Activated CD4-positive, alpha-beta T cell treated with anti-CD3 and anti-CD28 coated beads for 36 hours (primary cell): Measurements from ENCODE around the gene SPG11. TPM values are rescaled to one million over a fixed set of nuclear protein-coding genes. Genes with fewer than 3 reads are reported as not detected.
A peak's percentile ranks its signal among the peaks of the same experiment; 100 is the strongest.
"Not testable (repeated sequence)": the region's sequence is repeated elsewhere in the genome, so short reads cannot be mapped to it uniquely, and the experiment has no call there.

Experiments
- ATAC-seq: fragments of 200-7000 bp; cut with Tn5 transposase; one replicate; pipeline ENCODE4 v1.10.0; 2021; ENCODE audit warnings: mild to moderate bottlenecking, moderate library complexity
- CTCF ChIA-PET: fragments of 350-600 bp; sonication (Branson Sonifier 250); formaldehyde crosslinking; loops from one replicate; lab custom pipeline; 2021; ENCODE audit warnings: antibody characterized with exemption; lab: Charles Lee
- POLR2A ChIA-PET: fragments of 350-600 bp; sonication (Branson Sonifier 250); formaldehyde crosslinking; loops from one replicate; lab custom pipeline; 2021; ENCODE audit warnings: antibody characterized with exemption, inconsistent platforms; lab: Charles Lee
- DNase-seq: peaks from one replicate; pipeline ENCODE4 v3.0.0-alpha.2; 2020
- H3K27ac Mint-ChIP-seq: one replicate; pipeline ENCODE4 v1.8.0; 2021; ENCODE audit warnings: mixed read lengths
- H3K27me3 Mint-ChIP-seq: one replicate; pipeline ENCODE4 v1.8.0; 2021; ENCODE audit warnings: mixed read lengths
- H3K36me3 Mint-ChIP-seq: one replicate; pipeline ENCODE4 v1.8.0; 2021; ENCODE audit warnings: low read depth, mixed read lengths
- H3K4me1 Mint-ChIP-seq: one replicate; pipeline ENCODE4 v1.8.0; 2021; ENCODE audit warnings: mixed read lengths
- H3K4me3 Mint-ChIP-seq: one replicate; pipeline ENCODE4 v1.8.0; 2021; ENCODE audit warnings: mild to moderate bottlenecking, moderate library complexity, mixed read lengths
- H3K9me3 Mint-ChIP-seq: one replicate; pipeline ENCODE4 v1.8.0; 2021; ENCODE audit warnings: low read depth, mixed read lengths
- intact Hi-C, 2 experiments: fragments of 100-400 bp; cut with DNase I in 1 of 2; cut with micrococcal nuclease in 1 of 2; formaldehyde crosslinking; loops; one replicate each; pipeline versions ENCODE4 v1.14.2 to v1.15.1; 2022 to 2024; cut with DNase I, micrococcal nuclease
- total RNA-seq, 2 experiments: library from RNA; stranded (reverse); gene quantifications; one replicate each; pipeline ENCODE4 v1.2.3, GENCODE V29; 2021

The SPG11 gene
- total RNA-seq, 2 experiments from 2014 or later, result 76.2 to 88.7 TPM

DNA sequence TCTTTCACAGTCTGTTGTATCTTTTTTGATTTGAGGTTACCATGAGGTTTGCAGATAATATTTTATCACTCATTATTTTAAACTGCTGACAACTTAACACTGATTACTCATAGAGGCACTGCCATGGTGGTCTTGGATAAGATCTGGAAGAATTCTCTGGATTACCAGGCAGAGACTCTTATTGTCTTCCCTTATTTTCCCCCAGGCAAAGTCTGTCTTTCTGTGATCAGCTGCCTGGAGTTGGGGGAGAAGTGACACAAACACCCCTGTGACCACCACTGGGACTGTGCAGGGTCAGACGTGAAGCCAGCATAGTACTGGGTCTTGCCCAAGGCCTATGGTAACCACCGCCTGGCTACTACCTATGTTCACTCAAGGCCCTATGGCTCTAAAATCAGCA is 42.9 kb upstream of the SPG11 start:
- ATAC-seq (no peak), DNase-seq (no peak)
- ChIA-PET POLR2A (interaction anchor here (0.6 to 0.8 kb wide), 2 partner anchors 20 to 419 kb away, joined by 3 to 5 read pairs; no protein-coding TSS in a partner anchor), CTCF (interaction anchor here (0.6 to 3.1 kb wide), 7 partner anchors 11 to 44 kb away, joined by 3 to 16 read pairs (median 4); partner anchors contain the start of genes SPG11 and TRIM69)
- H3K4me1 Mint-ChIP-seq, result peaks cover 21% of the 10 kb centered on the region
- H3K36me3 Mint-ChIP-seq, result peaks cover 34% of the 10 kb centered on the region
- H3K9me3 Mint-ChIP-seq, result peaks cover 10% of the 10 kb centered on the region
- no peak overlapping the region for H3K27ac Mint-ChIP-seq
- intact Hi-C loops, result no loop called here
- no peaks in the 10 kb centered on the region for H3K27me3 Mint-ChIP-seq
- H3K4me3 Mint-ChIP-seq, result no peak overlapping the region

DNA sequence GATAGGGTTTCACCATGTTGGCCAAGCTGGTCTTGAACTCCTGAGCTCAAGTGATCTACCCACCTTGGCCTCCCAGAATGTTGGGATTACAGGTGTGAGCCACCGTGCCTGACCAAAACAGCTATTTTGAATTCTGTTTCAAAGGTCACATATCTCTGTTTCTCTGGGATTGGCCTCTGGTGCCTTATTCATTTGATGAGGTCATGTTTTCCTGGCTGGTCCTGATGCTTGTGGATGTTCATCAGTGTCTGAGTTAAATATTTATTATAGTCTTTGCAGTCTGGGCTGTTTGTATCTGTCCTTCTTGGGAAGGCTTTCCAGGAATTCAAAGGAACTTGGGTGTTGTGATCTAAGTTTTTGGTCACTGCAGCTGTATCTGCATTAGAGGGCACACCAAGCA is 42.5 kb upstream of the SPG11 start:
- intact Hi-C loops, result no loop called here
- peaks cover 31% of the 10 kb centered on the region for H3K36me3 Mint-ChIP-seq
- H3K4me1 Mint-ChIP-seq, result peaks cover 24% of the 10 kb centered on the region
- H3K9me3 Mint-ChIP-seq, result peaks cover 11% of the 10 kb centered on the region
- ATAC-seq (no peak), DNase-seq (no peak)
- no peak overlapping the region for H3K4me3 Mint-ChIP-seq
- H3K27ac Mint-ChIP-seq, result no peak overlapping the region
- POLR2A ChIA-PET, result no interaction called here
- no peaks in the 10 kb centered on the region for H3K27me3 Mint-ChIP-seq
- CTCF ChIA-PET, result interaction anchor here (0.6 to 3.1 kb wide), 6 partner anchors 11 to 42 kb away, joined by 3 to 16 read pairs (median 4); no protein-coding TSS in a partner anchor

DNA sequence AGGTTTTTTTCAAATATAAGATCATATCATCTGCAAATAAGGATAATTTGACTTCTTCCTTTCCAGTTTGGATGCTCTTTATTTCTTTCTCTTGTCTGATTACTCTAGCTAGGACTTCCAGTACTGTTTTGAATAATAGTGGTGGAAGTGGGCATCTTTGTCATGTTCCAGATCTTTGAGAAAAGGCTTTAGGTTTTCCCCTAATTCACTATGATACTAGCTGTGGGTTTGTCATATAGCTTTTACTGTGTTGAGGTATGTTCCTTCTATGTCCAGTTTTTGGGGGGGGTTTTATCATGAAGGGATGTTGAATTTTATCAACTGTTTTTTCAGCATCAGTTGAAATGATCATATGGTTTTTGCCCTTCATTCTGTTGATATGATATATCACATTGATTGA is 37.2 kb upstream of the SPG11 start:
- H3K27ac Mint-ChIP-seq, intact Hi-C loops, H3K4me3 Mint-ChIP-seq, H3K27me3 Mint-ChIP-seq, DNase-seq: not testable (repeated sequence)
- ChIA-PET CTCF (interaction anchor here (0.7 to 0.8 kb wide), 2 partner anchors 30 to 105 kb away, joined by 3 to 4 read pairs; no protein-coding TSS in a partner anchor), POLR2A (interaction anchor here (1.1 kb wide), 1 partner anchor 26 kb away, joined by 3 read pairs; no protein-coding TSS in a partner anchor)
- peaks cover 13% of the 10 kb centered on the region for H3K36me3 Mint-ChIP-seq
- H3K4me1 Mint-ChIP-seq, result peaks cover 18% of the 10 kb centered on the region
- H3K9me3 Mint-ChIP-seq, result peaks cover 22% of the 10 kb centered on the region
- ATAC-seq, result peak; percentile 68

DNA sequence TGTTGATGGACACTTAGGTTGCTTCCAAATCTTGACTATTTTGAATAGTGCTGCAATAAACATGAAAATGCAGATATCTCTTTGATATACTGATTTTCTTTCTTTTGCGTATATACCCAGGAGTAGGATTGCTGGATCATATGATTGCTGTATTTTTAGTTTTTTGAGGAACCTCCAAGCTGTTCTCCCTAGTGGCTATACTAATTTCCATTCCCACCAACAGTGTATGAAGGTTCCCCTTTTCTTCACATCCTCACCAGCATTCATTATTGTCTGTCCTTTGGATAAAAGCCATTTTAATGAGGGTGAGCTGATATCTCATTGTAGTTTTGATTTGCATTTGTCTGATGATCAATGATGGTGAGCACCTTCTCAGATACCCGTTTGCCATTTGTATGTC is 35.2 kb upstream of the SPG11 start:
- H3K4me1 Mint-ChIP-seq, result peaks cover 18% of the 10 kb centered on the region
- H3K36me3 Mint-ChIP-seq, result peaks cover 8% of the 10 kb centered on the region
- intact Hi-C loops, result no loop called here
- no peak overlapping the region for H3K27ac Mint-ChIP-seq
- no peaks in the 10 kb centered on the region for H3K27me3 Mint-ChIP-seq
- ATAC-seq (no peak), DNase-seq (no peak)
- ChIA-PET POLR2A (interaction anchor here (1.2 kb wide), 1 partner anchor 35 kb away, joined by 3 read pairs; the partner anchor contains the start of gene SPG11), CTCF (interaction anchor here (0.6 to 1.2 kb wide), 3 partner anchors 8 to 313 kb away, joined by 3 read pairs; no protein-coding TSS in a partner anchor)
- H3K4me3 Mint-ChIP-seq, result no peak overlapping the region
- peaks cover 20% of the 10 kb centered on the region for H3K9me3 Mint-ChIP-seq

DNA sequence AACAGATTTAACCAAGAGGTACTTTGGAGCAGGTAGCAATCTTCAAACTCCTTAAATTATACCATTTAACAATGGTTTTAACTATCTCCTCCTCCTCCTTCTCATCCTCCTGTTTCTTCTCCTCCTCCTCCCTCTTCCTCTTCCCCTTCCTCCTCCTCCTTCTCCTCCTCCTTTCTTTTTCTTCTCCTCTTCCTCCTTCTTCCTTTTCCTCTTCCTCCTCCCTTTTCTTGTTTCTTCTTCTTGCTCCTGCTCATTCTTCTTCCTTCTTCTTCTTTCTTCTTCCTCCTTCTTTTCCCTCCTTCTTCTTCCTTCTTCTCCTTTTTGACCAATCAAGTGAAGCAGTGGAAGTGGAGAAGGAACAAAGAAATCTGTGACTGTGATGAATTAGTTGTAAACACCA is 33.6 kb upstream of the SPG11 start:
- POLR2A ChIA-PET, result no interaction called here
- H3K27ac Mint-ChIP-seq, result no peak overlapping the region
- no peak for ATAC-seq

DNA sequence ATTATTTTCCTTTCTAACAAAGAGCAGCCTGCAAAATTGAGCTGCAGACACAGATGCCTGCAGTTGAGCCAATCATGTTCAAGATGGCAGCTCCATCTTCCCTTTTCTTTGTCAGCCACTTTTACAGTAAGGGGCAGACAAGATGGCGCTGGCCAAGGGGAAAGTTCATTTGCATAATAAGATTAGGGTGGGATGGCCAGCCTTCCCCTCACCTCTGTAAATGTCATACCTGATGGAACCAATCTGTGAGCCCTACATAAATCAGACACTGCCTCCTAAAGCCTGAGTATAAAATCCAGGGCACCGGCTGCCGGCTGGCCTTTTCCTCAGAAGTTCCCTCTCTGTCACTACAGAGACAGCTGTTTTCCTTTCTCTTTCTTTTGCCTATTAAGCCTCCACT is 31.8 kb upstream of the SPG11 start:
- DNase-seq (no peak), ATAC-seq (no peak)
- POLR2A ChIA-PET, result interaction anchor here (0.6 kb wide), 1 partner anchor 668 kb away, joined by 3 read pairs; no protein-coding TSS in a partner anchor
- Mint-ChIP-seq H3K4me3 (no peak overlapping the region), H3K27me3 (no peaks in the 10 kb centered on the region), H3K27ac (no peak overlapping the region), H3K36me3 (no peaks in the 10 kb centered on the region), H3K4me1 (peaks cover 10% of the 10 kb centered on the region), H3K9me3 (peaks cover 5% of the 10 kb centered on the region)
- CTCF ChIA-PET, result interaction anchor here (1.2 to 1.4 kb wide), 2 partner anchors 29 to 41 kb away, joined by 3 to 5 read pairs; partner anchors contain the start of gene TRIM69
- intact Hi-C loops, result no loop called here

More for the DNA sequence above, 33.6 kb upstream of the SPG11 start:
- no peak overlapping the region for H3K4me3 Mint-ChIP-seq
- DNase-seq, result no peak
- peaks cover 16% of the 10 kb centered on the region for H3K9me3 Mint-ChIP-seq
- CTCF ChIA-PET, result no interaction called here
- H3K36me3 Mint-ChIP-seq, result peaks cover 2% of the 10 kb centered on the region
- intact Hi-C loops, result loop anchor here in 1 of 2 experiments (2.0 kb wide), 1 partner anchor 14 kb away; no protein-coding TSS in a partner anchor
- peaks cover 18% of the 10 kb centered on the region for H3K4me1 Mint-ChIP-seq
- H3K27me3 Mint-ChIP-seq, result no peaks in the 10 kb centered on the region

DNA sequence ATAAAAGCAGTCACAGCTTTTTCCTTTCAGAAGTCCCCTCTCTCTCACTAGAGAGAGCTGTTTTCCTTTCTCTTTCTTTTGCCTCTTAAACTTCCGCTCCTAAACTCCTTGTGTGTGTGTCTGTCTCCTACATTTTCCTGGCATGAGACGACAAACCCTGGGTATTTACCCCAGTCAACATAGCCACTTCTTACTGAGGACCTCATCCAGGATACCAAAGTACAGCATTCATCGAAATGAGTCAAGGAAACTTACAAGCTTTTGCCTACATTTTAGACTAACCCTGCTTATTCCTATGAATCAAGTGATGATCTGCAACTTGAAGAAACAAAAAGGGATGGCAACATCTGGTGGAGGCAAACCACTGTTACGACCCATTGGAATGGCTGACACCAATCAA is 31.0 kb upstream of the SPG11 start:
- no peak overlapping the region for H3K27ac Mint-ChIP-seq
- POLR2A ChIA-PET, result no interaction called here
- CTCF ChIA-PET, result no interaction called here
- intact Hi-C loops, result no loop called here
- peaks cover 13% of the 10 kb centered on the region for H3K4me1 Mint-ChIP-seq
- H3K27me3 Mint-ChIP-seq, result no peaks in the 10 kb centered on the region
- no peak overlapping the region for H3K4me3 Mint-ChIP-seq
- H3K9me3 Mint-ChIP-seq, result peaks cover 2% of the 10 kb centered on the region
- DNase-seq (no peak), ATAC-seq (no peak)
- H3K36me3 Mint-ChIP-seq, result peaks cover under 1% of the 10 kb centered on the region

DNA sequence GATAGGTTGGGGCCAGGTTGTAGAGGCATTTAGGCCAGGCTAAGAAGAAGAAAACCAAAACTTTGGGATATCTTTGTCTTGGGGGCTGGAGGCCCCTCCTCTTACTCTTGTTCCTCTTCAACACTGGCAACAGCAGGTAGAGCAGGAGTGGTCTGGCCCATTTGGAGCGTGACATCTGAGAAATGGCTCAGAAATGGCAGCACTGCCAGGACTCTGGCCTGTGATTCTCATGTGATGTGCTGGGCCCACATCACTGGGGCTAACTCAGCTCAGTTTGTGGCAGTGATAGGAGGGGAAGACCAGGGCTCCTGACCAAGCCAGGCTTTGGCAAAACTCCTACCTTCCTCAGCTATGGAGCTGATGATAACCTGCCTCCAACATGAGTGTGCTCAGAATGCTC is 29.2 kb upstream of the SPG11 start:
- Mint-ChIP-seq H3K36me3 (peaks cover 7% of the 10 kb centered on the region), H3K27me3 (no peaks in the 10 kb centered on the region), H3K4me1 (peaks cover 19% of the 10 kb centered on the region), H3K27ac (no peak overlapping the region), H3K4me3 (no peak overlapping the region), H3K9me3 (peaks cover 14% of the 10 kb centered on the region)
- DNase-seq (no peak), ATAC-seq (no peak)
- intact Hi-C loops, result no loop called here
- CTCF ChIA-PET, result interaction anchor here (1.2 to 2.0 kb wide), 6 partner anchors 10 to 66 kb away, joined by 3 to 7 read pairs (median 4); partner anchors contain the start of genes B2M and PATL2
- POLR2A ChIA-PET, result no interaction called here

DNA sequence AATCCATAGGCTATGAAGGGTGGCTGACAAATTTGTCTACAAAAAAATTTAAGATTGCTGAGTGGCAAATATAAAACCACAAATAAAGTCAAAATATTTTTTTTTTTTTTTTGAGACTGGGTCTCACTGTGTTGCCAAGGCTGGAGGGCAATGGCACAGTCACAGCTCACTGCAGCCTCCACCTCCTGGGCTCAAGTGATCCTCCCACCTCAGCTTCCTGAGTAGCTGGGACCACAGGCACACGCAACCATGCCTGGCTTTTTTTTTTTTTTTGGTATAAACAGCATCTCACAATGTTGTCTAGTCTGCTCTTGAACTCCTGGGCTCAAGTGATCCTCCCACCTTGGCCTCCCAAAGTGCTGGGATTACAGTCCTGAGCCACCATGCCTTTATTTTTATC is 26.8 kb upstream of the SPG11 start:
- H3K4me3 Mint-ChIP-seq, intact Hi-C loops, H3K27me3 Mint-ChIP-seq, DNase-seq, H3K27ac Mint-ChIP-seq: not testable (repeated sequence)
- ChIA-PET POLR2A (interaction anchor here (0.7 to 0.9 kb wide), 2 partner anchors 12 to 20 kb away, joined by 3 to 8 read pairs; no protein-coding TSS in a partner anchor), CTCF (interaction anchor here (0.6 to 1.4 kb wide), 5 partner anchors 9 to 47 kb away, joined by 3 to 4 read pairs (median 3); no protein-coding TSS in a partner anchor)
- Mint-ChIP-seq H3K9me3 (peaks cover 26% of the 10 kb centered on the region), H3K36me3 (peaks cover 10% of the 10 kb centered on the region), H3K4me1 (peaks cover 21% of the 10 kb centered on the region)
- peak; percentile 51 for ATAC-seq

DNA sequence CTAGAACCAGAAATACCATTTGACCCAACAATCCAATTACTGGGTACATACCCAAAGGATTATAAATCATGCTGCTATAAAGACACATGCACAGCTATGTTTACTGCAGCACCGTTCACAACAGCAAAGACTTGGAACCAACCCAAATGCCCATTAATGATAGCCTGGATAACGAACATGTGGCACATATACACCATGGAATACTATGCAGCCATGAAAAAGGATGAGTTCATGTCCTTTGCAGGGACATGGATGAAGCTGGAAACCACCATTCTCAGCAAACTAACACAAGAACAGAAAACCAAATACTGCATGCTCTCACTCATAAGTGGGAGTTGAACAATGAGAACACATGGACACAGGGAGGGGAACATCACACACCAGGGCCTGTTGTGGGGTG is 25.9 kb upstream of the SPG11 start:
- ATAC-seq, intact Hi-C loops, H3K27me3 Mint-ChIP-seq, DNase-seq, H3K4me3 Mint-ChIP-seq, H3K27ac Mint-ChIP-seq: not testable (repeated sequence)
- Mint-ChIP-seq H3K4me1 (peaks cover 22% of the 10 kb centered on the region), H3K9me3 (peaks cover 31% of the 10 kb centered on the region), H3K36me3 (peaks cover 14% of the 10 kb centered on the region)
- ChIA-PET POLR2A (interaction anchor here (0.7 to 1.9 kb wide), 2 partner anchors 11 to 22 kb away, joined by 8 to 12 read pairs; partner anchors contain the start of genes B2M and PATL2), CTCF (interaction anchor here (1.2 kb wide), 1 partner anchor 12 kb away, joined by 3 read pairs; no protein-coding TSS in a partner anchor)

DNA sequence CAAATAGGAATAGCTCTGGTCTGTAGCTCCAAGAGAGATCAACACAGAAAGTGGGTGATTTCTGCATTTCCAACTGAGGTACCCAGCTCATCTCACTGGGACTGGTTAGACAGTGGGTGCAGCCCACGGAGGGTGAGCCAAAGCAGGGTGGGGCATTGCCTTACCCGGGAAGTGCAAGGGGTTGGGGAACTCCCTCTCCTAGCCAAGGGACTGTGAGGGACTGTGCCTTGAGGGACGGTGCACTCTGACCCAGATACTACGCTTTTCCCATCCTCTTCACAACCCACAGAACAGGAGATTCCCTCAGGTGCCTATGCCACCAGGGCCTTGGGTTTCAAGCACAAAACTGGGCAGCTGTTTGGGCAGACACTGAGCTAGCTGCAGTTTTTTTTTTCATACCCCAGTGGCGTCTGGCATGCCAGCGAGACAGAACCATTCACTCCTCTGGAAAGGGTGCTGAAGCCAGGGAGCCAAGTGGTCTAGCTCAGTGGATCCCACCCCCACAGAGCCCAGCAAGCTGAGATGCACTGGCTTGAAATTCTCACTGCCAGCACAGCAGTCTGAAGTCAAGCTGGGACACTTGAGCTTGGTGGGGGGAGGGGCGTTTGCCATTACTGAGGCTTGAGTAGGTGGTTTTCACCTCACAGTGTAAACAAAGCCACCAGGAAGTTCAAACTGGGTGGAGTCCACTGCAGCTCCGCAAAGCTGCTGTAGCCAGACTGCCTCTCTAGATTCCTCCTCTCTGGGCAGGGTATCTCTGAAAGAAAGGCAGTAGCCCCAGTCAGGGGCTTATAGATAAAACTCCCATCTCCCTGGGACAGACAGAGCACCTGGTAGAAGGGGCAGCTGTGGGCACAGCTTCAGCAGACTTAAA is 19.6 kb upstream of the SPG11 start:
- DNase-seq, result peak; percentile 90
- H3K9me3 Mint-ChIP-seq, result peaks cover 21% of the 10 kb centered on the region
- not testable (repeated sequence) for H3K27me3 Mint-ChIP-seq
- ChIA-PET POLR2A (interaction anchor here (0.6 to 2.3 kb wide), 11 partner anchors 19 to 544 kb away, joined by 3 to 17 read pairs (median 4); partner anchors contain the start of genes B2M, EIF3J, PATL2 and SPG11), CTCF (interaction anchor here (0.6 to 4.4 kb wide), 7 partner anchors 10 to 39 kb away, joined by 3 to 35 read pairs (median 6); partner anchors contain the start of genes B2M, PATL2 and SPG11)
- H3K36me3 Mint-ChIP-seq, result peaks cover 11% of the 10 kb centered on the region
- H3K4me1 Mint-ChIP-seq, result peaks cover 65% of the 10 kb centered on the region
- peak; percentile 70 for ATAC-seq
- intact Hi-C loops, result loop anchor here (1.0 to 2.0 kb wide), 4 partner anchors 14 to 28 kb away; partner anchors contain the start of genes B2M (in 1 of the 2) and PATL2 (in 1 of the 2)
- H3K4me3 Mint-ChIP-seq, result peak overlapping the region; percentile 50
- peak overlapping the region; percentile 92 for H3K27ac Mint-ChIP-seq
